ENCODE data around the gene MOK. TPM values are rescaled to one million over a fixed set of nuclear protein-coding genes. Genes with fewer than 3 reads are reported as not detected.
A peak's percentile ranks its signal among the peaks of the same experiment; 100 is the strongest.

MOK gene
- total RNA-seq, 1 donor from 2014 or later, result 38.7 TPM

- Mint-ChIP-seq H3K4me1 (ENCODE audit: low read depth) (no peaks in the 10 kb centered on the region), H3K36me3 (ENCODE audit: insufficient read depth) (peaks cover 12% of the 10 kb centered on the region), H3K4me3 (ENCODE audit: low read depth) (no peak overlapping the region), H3K9me3 (ENCODE audit: low read depth) (no peaks in the 10 kb centered on the region), H3K27ac (no peak overlapping the region), H3K27me3 (no peaks in the 10 kb centered on the region)
- TF ChIP-seq CTCF (IDR thresholded peaks at IDR 0.05; ENCODE audit: unreplicated experiment), result no peak
- no peak for DNase-seq (ENCODE audit: low spot score, unreplicated experiment)
Measured at GRCh38 chr14:102227184-102227964, 77.6 kb downstream of the MOK start.

- H3K36me3 Mint-ChIP-seq (ENCODE audit: insufficient read depth), result peaks cover 12% of the 10 kb centered on the region
- DNase-seq (ENCODE audit: low spot score, unreplicated experiment), result no peak
- no peak for TF ChIP-seq CTCF (IDR thresholded peaks at IDR 0.05; ENCODE audit: unreplicated experiment)
- H3K4me1 Mint-ChIP-seq (ENCODE audit: low read depth), result no peaks in the 10 kb centered on the region
- no peak overlapping the region for H3K27ac Mint-ChIP-seq
- H3K9me3 Mint-ChIP-seq (ENCODE audit: low read depth), result no peaks in the 10 kb centered on the region
- no peaks in the 10 kb centered on the region for H3K27me3 Mint-ChIP-seq
- H3K4me3 Mint-ChIP-seq (ENCODE audit: low read depth), result no peak overlapping the region
Measured at GRCh38 chr14:102226356-102227125, 78.4 kb downstream of the MOK start.

GRCh38 chr14:102225936-102226335 lies 79.0 kb downstream of the MOK start:
- DNase-seq (ENCODE audit: low spot score, unreplicated experiment), result no peak
- Mint-ChIP-seq H3K36me3 (ENCODE audit: insufficient read depth) (peaks cover 12% of the 10 kb centered on the region), H3K4me3 (ENCODE audit: low read depth) (no peak overlapping the region), H3K27ac (peak overlapping the region; percentile 8), H3K9me3 (ENCODE audit: low read depth) (no peaks in the 10 kb centered on the region), H3K4me1 (ENCODE audit: low read depth) (no peaks in the 10 kb centered on the region), H3K27me3 (no peaks in the 10 kb centered on the region)
- no peak for TF ChIP-seq CTCF (IDR thresholded peaks at IDR 0.05; ENCODE audit: unreplicated experiment)

- Mint-ChIP-seq H3K9me3 (ENCODE audit: low read depth) (no peaks in the 10 kb centered on the region), H3K4me3 (ENCODE audit: low read depth) (no peak overlapping the region), H3K36me3 (ENCODE audit: insufficient read depth) (peaks cover 10% of the 10 kb centered on the region), H3K4me1 (ENCODE audit: low read depth) (no peaks in the 10 kb centered on the region), H3K27me3 (no peaks in the 10 kb centered on the region), H3K27ac (no peak overlapping the region)
- DNase-seq (ENCODE audit: low spot score, unreplicated experiment), result no peak
- no peak for TF ChIP-seq CTCF (IDR thresholded peaks at IDR 0.05; ENCODE audit: unreplicated experiment)
Measured at GRCh38 chr14:102225386-102225785, 79.6 kb downstream of the MOK start.

GRCh38 chr14:102223682-102224081 lies 81.3 kb downstream of the MOK start:
- no peaks in the 10 kb centered on the region for H3K4me1 Mint-ChIP-seq (ENCODE audit: low read depth)
- H3K9me3 Mint-ChIP-seq (ENCODE audit: low read depth), result no peaks in the 10 kb centered on the region
- H3K4me3 Mint-ChIP-seq (ENCODE audit: low read depth), result no peak overlapping the region
- peaks cover 10% of the 10 kb centered on the region for H3K36me3 Mint-ChIP-seq (ENCODE audit: insufficient read depth)
- TF ChIP-seq CTCF (IDR thresholded peaks at IDR 0.05; ENCODE audit: unreplicated experiment), result no peak
- H3K27ac Mint-ChIP-seq, result no peak overlapping the region
- DNase-seq (ENCODE audit: low spot score, unreplicated experiment), result no peak
- H3K27me3 Mint-ChIP-seq, result no peaks in the 10 kb centered on the region

All from progenitor cell of endocrine pancreas (in vitro differentiated cells).